Measurements from ENCODE around the gene FOXE3.

GRCh38 chr1:47449822-47450552 lies 33.9 kb downstream of the FOXE3 start:
- TF ChIP-seq CTCF (IDR thresholded peaks at IDR 0.05) (peak in 1 of 3 experiments; percentile 23), POLR2A (IDR thresholded peaks at IDR 0.05) (no peak)

Data from testis (tissue), 2 donors.